ENCODE data around the gene TLR5. TPM values are rescaled to one million over a fixed set of nuclear protein-coding genes. Genes with fewer than 3 reads are reported as not detected.

TLR5 gene
- total RNA-seq, 2 donors from 2014 or later: 1.0 to 3.6 TPM

DNA sequence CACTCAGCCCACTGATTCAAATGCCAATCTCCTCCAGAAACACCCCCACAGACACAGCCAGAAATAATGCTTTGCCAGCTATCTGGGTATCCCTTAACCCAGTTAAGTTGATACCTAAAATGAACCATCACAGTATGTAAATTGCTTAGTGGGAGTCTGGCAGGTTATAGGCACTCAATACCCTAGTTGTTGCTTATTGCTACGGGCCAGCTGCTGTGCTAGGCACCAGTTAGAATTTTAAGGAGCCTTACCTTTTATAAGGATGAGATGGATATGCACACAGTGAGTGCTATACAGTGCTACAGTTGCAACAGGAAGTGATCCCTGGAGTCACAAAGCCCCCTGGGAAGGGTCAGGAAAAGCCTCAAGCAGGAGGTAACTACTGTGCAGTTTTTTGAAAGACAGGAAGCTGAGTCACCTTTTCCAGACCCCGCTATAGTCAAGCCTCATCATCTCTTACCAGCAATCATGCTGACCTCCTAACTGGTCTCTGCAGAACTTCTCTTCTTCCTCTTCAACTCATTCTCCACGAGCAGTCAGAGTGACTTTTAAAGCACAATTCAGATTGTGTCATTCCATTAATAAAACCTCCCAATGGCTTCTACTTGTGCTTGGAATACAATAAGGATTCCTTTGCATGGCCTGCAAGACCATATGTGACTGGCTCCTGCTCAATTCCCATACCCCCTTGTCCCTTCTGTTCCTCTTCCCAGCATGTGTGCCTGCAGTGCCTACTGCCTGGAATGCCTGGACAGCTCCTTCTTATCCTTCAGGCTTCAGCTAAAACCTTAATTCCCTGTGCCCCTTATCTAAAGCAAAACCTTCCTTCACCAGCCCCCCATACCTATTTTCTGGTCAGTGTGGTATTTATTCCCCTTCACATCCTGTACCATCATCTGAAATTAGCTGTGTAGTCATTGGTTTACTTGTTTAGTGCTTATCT, 10.4 kb upstream of the TLR5 start:
- Histone ChIP-seq H3K27ac (no peak overlapping the region), H3K27me3 (no peaks in the 10 kb centered on the region), H3K9me3 (no peaks in the 10 kb centered on the region), H3K36me3 (no peaks in the 10 kb centered on the region), H3K4me3 (no peak overlapping the region), H3K4me1 (no peaks in the 10 kb centered on the region)
- no peak for DNase-seq (ENCODE audit: low spot score)
- TF ChIP-seq, protein P1, sequence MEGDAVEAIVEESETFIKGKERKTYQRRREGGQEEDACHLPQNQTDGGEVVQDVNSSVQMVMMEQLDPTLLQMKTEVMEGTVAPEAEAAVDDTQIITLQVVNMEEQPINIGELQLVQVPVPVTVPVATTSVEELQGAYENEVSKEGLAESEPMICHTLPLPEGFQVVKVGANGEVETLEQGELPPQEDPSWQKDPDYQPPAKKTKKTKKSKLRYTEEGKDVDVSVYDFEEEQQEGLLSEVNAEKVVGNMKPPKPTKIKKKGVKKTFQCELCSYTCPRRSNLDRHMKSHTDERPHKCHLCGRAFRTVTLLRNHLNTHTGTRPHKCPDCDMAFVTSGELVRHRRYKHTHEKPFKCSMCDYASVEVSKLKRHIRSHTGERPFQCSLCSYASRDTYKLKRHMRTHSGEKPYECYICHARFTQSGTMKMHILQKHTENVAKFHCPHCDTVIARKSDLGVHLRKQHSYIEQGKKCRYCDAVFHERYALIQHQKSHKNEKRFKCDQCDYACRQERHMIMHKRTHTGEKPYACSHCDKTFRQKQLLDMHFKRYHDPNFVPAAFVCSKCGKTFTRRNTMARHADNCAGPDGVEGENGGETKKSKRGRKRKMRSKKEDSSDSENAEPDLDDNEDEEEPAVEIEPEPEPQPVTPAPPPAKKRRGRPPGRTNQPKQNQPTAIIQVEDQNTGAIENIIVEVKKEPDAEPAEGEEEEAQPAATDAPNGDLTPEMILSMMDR (IDR thresholded peaks at IDR 0.05): no peak

DNA sequence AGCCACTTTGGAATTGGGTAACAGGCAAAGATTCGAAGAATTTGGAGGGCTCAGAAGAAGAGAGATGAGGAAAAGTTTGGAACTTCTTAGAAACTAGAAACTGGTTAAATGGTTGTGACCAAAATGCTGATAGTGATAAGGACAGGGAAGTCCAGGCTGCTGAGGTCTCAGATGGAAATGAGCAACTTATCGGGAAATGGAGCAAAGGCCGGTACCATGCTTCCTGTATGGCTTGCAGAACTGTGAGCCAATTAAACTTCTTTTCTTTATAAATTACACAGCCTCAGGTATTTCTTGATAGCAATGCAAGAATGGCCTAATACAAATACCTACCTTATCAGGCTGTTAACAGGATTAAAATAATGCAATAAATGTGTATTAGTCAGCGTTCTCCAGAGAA, 9.4 kb upstream of the TLR5 start:
- no peaks in the 10 kb centered on the region for H3K36me3 ChIP-seq
- no peak overlapping the region for H3K27ac ChIP-seq
- H3K4me1 ChIP-seq: no peaks in the 10 kb centered on the region
- DNase-seq (ENCODE audit: low spot score): no peak
- no peaks in the 10 kb centered on the region for H3K27me3 ChIP-seq
- H3K9me3 ChIP-seq: peaks cover 0 to 5% of the 10 kb centered on the region in 2 donors
- TF ChIP-seq, protein P1 (IDR thresholded peaks at IDR 0.05): no peak
- H3K4me3 ChIP-seq: no peak overlapping the region

DNA sequence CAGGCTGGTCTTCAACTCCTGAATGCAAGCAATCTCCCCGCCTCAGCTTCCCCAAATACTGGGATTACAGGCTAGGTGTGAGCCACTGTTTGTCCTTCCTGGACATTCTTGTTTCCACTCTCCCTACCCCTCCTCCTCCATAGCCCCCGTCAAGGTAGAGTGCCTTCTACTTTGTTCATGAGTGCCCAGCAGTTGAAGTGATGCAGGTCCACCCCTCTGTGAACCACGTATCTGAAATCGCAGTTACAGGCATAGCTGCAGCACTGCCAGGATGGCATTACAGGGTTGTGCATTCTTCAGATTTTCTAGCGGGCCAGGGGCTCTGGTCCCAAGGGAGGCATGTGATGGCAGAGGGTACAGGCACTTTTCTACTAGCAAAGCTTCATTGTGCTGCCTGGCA, 7.4 kb upstream of the TLR5 start:
- H3K9me3 ChIP-seq: peaks cover 0 to 8% of the 10 kb centered on the region in 2 donors
- no peak overlapping the region for H3K4me3 ChIP-seq
- H3K4me1 ChIP-seq: no peaks in the 10 kb centered on the region
- TF ChIP-seq, protein P1 (IDR thresholded peaks at IDR 0.05): no peak
- no peaks in the 10 kb centered on the region for H3K36me3 ChIP-seq
- DNase-seq (ENCODE audit: low spot score): no peak
- no peaks in the 10 kb centered on the region for H3K27me3 ChIP-seq
- no peak overlapping the region for H3K27ac ChIP-seq

DNA sequence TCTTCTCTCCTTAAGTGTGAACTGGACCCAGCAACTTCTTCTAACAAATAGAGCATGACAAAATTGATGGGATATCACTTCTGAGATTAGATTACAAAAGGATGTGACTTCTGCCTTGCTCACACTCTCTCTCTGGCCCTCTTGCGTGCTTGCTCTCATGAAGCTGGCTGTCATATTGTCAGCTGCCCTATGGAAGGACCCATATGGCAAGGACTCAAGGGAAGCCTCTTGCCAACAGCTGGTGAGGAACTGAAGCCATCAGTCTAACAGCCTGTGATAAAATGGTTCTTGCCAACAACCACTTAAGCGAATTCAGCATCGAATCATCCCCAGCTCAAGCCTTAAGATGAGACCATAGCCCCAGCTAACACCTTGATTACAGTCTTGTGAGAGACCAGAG, 4.8 kb upstream of the TLR5 start:
- Histone ChIP-seq H3K9me3 (peaks cover 0 to 8% of the 10 kb centered on the region in 2 donors), H3K27me3 (no peaks in the 10 kb centered on the region), H3K4me3 (no peak overlapping the region), H3K36me3 (no peaks in the 10 kb centered on the region), H3K4me1 (peaks cover 0 to 9% of the 10 kb centered on the region in 2 donors), H3K27ac (no peak overlapping the region)
- DNase-seq (ENCODE audit: low spot score): no peak
- TF ChIP-seq, protein P1 (IDR thresholded peaks at IDR 0.05): no peak

DNA sequence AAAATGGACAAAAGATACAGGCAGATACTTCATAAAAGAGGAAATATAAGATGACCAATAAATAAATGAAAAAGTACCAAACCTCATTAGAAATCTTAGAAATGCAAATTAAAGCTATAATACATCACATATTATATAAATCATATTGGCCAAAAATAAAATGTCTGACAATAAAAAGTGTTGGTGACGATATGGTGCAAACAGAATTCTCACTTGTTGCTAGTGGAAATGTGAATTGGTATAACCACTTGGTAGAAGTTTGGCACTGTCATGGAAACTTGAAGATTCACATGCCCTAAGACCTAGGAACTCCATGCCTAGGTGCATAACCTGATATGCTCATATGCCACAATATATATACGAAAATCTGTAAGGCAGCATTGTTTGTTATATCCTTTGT, 4.4 kb upstream of the TLR5 start:
- Histone ChIP-seq H3K9me3 (peaks cover 0 to 8% of the 10 kb centered on the region in 2 donors), H3K4me1 (peaks cover 0 to 14% of the 10 kb centered on the region in 2 donors), H3K36me3 (no peaks in the 10 kb centered on the region), H3K27me3 (no peaks in the 10 kb centered on the region), H3K27ac (no peak overlapping the region), H3K4me3 (no peak overlapping the region)
- DNase-seq (ENCODE audit: low spot score): no peak
- TF ChIP-seq, protein P1 (IDR thresholded peaks at IDR 0.05): no peak

All from right atrium auricular region (tissue), 2 donors.